Spleen (tissue), 11 donors: ENCODE results near the gene C2CD2. TPM values are rescaled to one million over a fixed set of nuclear protein-coding genes. Genes with fewer than 3 reads are reported as not detected.

Experiments
- DNase-seq: peaks from one replicate; pipeline ENCODE4 v3.0.0-alpha.2; 2020
- H3K27ac ChIP-seq, 8 donors: fragments of 200-600 bp; sonication (generic) in 7 of 8; 1 replicate in 4 of 8; 2 replicates in 4 of 8; pipeline versions ENCODE4 v1.5.0 to v1.8.0; 2016 to 2021; ENCODE audit warnings: inconsistent platforms in 4 of 8, mild to moderate bottlenecking in 4 of 8, moderate library complexity in 1 of 8
- H3K27me3 ChIP-seq, 7 donors: fragments of 200-600 bp; sonication (generic) in 6 of 7; replicated peaks in 1 of 7; 1 replicate in 4 of 7; 2 replicates in 3 of 7; pipeline versions ENCODE4 v1.5.0 to v1.8.0; 2016 to 2021; ENCODE audit warnings: inconsistent platforms in 3 of 7, mild to moderate bottlenecking in 1 of 7
- H3K36me3 ChIP-seq, 6 donors: fragments of 200-600 bp; sonication (generic) in 5 of 6; 1 replicate in 4 of 6; 2 replicates in 2 of 6; pipeline versions ENCODE4 v1.5.0 to v1.8.0; 2016 to 2021; ENCODE audit warnings: inconsistent platforms in 2 of 6
- H3K4me1 ChIP-seq, 6 donors: fragments of 200-600 bp; sonication (generic) in 5 of 6; 1 replicate in 3 of 6; 2 replicates in 3 of 6; pipeline versions ENCODE4 v1.5.0 to v1.8.0; 2016 to 2021; ENCODE audit warnings: inconsistent platforms in 3 of 6
- H3K4me3 ChIP-seq, 8 donors: fragments of 200-600 bp; sonication (generic) in 7 of 8; 1 replicate in 4 of 8; 2 replicates in 4 of 8; pipeline versions ENCODE4 v1.5.0 to v1.8.0; 2016 to 2021; ENCODE audit warnings: inconsistent platforms in 4 of 8, mild to moderate bottlenecking in 4 of 8, moderate library complexity in 2 of 8
- H3K9me3 ChIP-seq, 8 donors: fragments of 200-600 bp; sonication (generic) in 7 of 8; 1 replicate in 4 of 8; 2 replicates in 4 of 8; pipeline versions ENCODE4 v1.5.0 to v1.8.0; 2016 to 2021; ENCODE audit warnings: inconsistent platforms in 4 of 8
- POLR2A ChIP-seq, 3 donors: fragments of 450-650 bp; IDR thresholded peaks; one replicate each; pipeline ENCODE4 v1.5.1; 2017; ENCODE audit warnings: antibody characterized with exemption in 3 of 3, mild to moderate bottlenecking in 1 of 3
- POLR2AphosphoS5 ChIP-seq, 3 donors: sonication (generic); formaldehyde crosslinking; IDR thresholded peaks; one replicate each; pipeline ENCODE4 v1.5.1; 2017; ENCODE audit warnings: antibody characterized with exemption in 3 of 3
- WGBS, 5 donors: extraction: QIAGEN DNeasy Blood & Tissue Kit in 3 of 5; methylation state at CpG; one replicate each; pipeline versions ENCODE4 v1.1.5 to v1.1.7; 2013 to 2018; 5-methylcytosine and 5-hydroxymethylcytosine counted together
- intact Hi-C: fragments of 100-400 bp; cut with DNase I; formaldehyde crosslinking; loops from one replicate; pipeline ENCODE4 v1.15.0; 2023; ENCODE audit warnings: low total_unique reads
- polyA plus RNA-seq, 3 donors: library from polyadenylated mRNA; stranded (reverse); fragments of 200-250 nt; gene quantifications; one replicate each; pipeline ENCODE4 v1.2.1, GENCODE V29; 2013
- total RNA-seq, 7 donors: library from RNA; depleted of rRNA in 3 of 7; stranded (reverse); fragments of >200 nt in 3 of 7; fragmentation: NEBNext Ultra II Directional in 4 of 7; extraction: Animal tissue kit (Norgen Biotek cat#: 25700) in 4 of 7; gene quantifications; one replicate each; pipeline versions ENCODE4 v1.1.0 to v1.2.1, GENCODE V29; 2016 to 2021
- TF ChIP-seq, protein P1 (sequence below), 11 experiments: fragments of 200-600 bp in 7 of 11; fragments of 450-650 bp in 4 of 11; sonication (generic) in 4 of 11; IDR thresholded peaks in 8 of 11; conservative IDR thresholded peaks in 3 of 11; 1 replicate in 7 of 11; 2 replicates in 4 of 11; pipeline versions ENCODE4 v1.4.0 to v1.8.0; 2016 to 2021; ENCODE audit warnings: antibody characterized with exemption in 11 of 11, inconsistent platforms in 4 of 11, mild to moderate bottlenecking in 1 of 11
- donor health status: healthy with polysubstance abuse.
- donor health status: DM: no; HTN: no; CAD: no; lungs with moderate emphysema.
- donor health status: DM: no; HTN: no; CAD: no.
- donor health status: Bipolar disorder and iron deficiency.
- donor health status: healthy.
- donor health status: DM: no; HTN: no; CAD: no.
- donor health status: DM: yes; HTN: yes; CAD: no.

The C2CD2 gene
- total and polyA plus RNA-seq, 10 donors, result 12.9 to 163 (median 98.9) TPM

DNA sequence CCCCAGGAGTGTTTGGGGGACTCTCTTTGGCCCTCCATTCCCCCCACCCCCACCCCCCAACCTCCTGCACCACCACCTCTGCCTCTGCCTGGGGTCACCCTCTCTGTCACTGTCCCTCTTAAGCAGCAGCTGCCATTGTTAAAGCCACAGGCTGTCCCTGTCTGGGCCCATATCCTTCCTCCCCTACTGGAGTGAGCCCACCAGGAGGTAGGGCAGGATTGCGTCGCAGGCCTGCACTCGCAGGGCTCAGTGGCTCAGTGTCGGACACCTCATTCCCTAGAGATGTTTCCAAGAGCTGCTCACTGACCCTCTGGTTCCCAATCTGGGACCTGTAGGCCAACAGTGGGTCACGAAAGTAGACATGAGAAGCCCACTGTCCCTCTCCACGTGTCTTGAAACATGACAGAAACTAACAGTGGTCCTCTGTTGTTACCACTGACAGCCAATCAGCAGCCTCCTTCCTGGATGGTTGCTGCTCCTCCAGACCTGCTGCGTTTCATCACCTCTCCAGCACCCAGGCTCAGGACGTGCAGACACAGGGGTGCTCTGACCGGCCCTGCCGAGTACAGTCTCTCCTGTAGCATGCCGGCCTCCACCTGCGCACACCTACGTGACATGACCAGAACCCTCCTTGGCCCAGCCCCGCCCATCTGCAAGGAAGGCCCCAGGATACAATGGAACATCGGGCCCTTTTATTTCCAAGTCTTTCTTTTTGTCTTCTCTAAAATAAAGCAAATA lies 82.4 kb downstream of the C2CD2 start:
- no peak for TF ChIP-seq POLR2A (IDR thresholded peaks at IDR 0.05)
- TF ChIP-seq POLR2AphosphoS5 (IDR thresholded peaks at IDR 0.05), result no peak
- TF ChIP-seq, protein P1, sequence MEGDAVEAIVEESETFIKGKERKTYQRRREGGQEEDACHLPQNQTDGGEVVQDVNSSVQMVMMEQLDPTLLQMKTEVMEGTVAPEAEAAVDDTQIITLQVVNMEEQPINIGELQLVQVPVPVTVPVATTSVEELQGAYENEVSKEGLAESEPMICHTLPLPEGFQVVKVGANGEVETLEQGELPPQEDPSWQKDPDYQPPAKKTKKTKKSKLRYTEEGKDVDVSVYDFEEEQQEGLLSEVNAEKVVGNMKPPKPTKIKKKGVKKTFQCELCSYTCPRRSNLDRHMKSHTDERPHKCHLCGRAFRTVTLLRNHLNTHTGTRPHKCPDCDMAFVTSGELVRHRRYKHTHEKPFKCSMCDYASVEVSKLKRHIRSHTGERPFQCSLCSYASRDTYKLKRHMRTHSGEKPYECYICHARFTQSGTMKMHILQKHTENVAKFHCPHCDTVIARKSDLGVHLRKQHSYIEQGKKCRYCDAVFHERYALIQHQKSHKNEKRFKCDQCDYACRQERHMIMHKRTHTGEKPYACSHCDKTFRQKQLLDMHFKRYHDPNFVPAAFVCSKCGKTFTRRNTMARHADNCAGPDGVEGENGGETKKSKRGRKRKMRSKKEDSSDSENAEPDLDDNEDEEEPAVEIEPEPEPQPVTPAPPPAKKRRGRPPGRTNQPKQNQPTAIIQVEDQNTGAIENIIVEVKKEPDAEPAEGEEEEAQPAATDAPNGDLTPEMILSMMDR (IDR thresholded peaks at IDR 0.05 in 8 of 11, conservative IDR thresholded peaks at IDR 0.05 in 3 of 11), result no peak
- H3K4me1 ChIP-seq, result peaks cover 0 to 27% (median 6%) of the 10 kb centered on the region in 6 donors
- no peaks in the 10 kb centered on the region for H3K9me3 ChIP-seq
- WGBS, 5 donors, result 89 to 93% (median 92%) methylated on average over 14 to 15 of the region's 15 CpGs
- no peak overlapping the region for H3K27ac ChIP-seq
- peak; percentile 73 for DNase-seq
- H3K27me3 ChIP-seq, result no peaks in the 10 kb centered on the region
- H3K4me3 ChIP-seq, result no peak overlapping the region
- intact Hi-C loops, result no loop called here
- peaks cover 0 to 12% (median 0%) of the 10 kb centered on the region in 6 donors for H3K36me3 ChIP-seq

DNA sequence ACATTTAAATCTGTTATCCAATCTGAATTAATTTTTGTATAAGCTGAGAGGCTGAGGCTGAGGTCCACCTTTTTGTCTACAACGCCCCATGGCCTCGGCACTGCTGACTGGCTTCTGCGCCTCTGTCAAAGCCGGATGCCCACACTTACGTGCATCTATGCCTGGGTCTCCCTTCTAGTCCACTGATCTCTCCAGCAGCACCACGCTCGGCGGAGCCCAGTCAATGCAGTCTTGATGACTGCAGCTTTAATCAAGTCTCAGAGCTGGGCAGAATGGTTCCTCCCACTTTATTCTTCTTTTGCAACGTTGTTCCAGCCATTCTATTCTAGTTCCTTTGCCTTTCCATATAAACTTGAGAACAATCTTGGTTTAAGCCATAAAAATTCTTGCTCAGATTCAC lies 84.0 kb downstream of the C2CD2 start:
- 80 to 97% (median 95%) methylated on average over 9 of the region's 9 CpGs for WGBS, 5 donors
- peaks cover 0 to 11% (median 0%) of the 10 kb centered on the region in 6 donors for H3K36me3 ChIP-seq
- intact Hi-C loops, result no loop called here
- no peaks in the 10 kb centered on the region for H3K9me3 ChIP-seq
- peaks cover 0 to 30% (median 10%) of the 10 kb centered on the region in 6 donors for H3K4me1 ChIP-seq
- no peak overlapping the region for H3K4me3 ChIP-seq
- peak; percentile 44 for DNase-seq
- no peak overlapping the region for H3K27ac ChIP-seq
- H3K27me3 ChIP-seq, result no peaks in the 10 kb centered on the region
- TF ChIP-seq, protein P1 (IDR thresholded peaks at IDR 0.05 in 8 of 11, conservative IDR thresholded peaks at IDR 0.05 in 3 of 11), result no peak
- no peak for TF ChIP-seq POLR2AphosphoS5 (IDR thresholded peaks at IDR 0.05)
- TF ChIP-seq POLR2A (IDR thresholded peaks at IDR 0.05), result no peak

DNA sequence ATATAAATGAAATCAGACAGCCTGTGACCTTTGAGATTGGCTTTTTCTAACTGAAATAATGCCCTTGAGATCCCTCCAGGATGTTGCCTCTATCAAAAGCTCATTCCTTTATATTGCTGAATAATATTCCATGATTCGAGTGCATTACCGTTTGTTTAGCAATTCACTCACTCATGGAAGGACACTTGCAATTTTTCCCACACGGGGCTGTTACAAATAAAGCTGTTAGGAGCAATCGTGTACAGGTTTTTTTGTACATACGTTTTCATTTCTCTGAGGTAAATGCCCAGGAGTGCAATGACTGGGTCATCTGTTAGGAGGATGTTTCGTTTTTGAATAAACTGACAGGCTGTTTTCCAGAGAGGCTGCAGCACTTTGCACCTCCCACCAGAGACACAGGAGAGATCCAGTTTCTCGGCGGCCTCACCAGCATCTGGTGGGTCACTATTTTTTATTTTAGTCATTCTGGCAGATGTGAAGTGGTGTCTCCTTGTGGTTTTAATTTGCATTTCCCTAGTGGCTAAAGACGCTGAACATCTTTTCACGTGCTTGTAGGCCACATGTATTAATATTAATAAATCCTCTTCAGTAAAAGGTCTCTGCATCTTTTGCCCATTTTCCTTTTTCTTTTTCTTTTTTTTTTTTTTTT lies 85.6 kb downstream of the C2CD2 start:
- H3K27me3 ChIP-seq, result no peaks in the 10 kb centered on the region
- peaks cover 0 to 45% (median 10%) of the 10 kb centered on the region in 6 donors for H3K4me1 ChIP-seq
- intact Hi-C loops, result no loop called here
- TF ChIP-seq, protein P1 (IDR thresholded peaks at IDR 0.05 in 8 of 11, conservative IDR thresholded peaks at IDR 0.05 in 3 of 11), result no peak
- no peak for TF ChIP-seq POLR2A (IDR thresholded peaks at IDR 0.05)
- TF ChIP-seq POLR2AphosphoS5 (IDR thresholded peaks at IDR 0.05), result no peak
- peak; percentile 31 for DNase-seq
- no peak overlapping the region for H3K4me3 ChIP-seq
- H3K27ac ChIP-seq, result peak overlapping the region in 1 of 8 donors; percentile 17
- H3K9me3 ChIP-seq, result no peaks in the 10 kb centered on the region
- WGBS, 5 donors, result 59 to 77% (median 62%) methylated on average over 10 of the region's 10 CpGs
- H3K36me3 ChIP-seq, result peaks cover 0 to 9% (median 0%) of the 10 kb centered on the region in 6 donors

DNA sequence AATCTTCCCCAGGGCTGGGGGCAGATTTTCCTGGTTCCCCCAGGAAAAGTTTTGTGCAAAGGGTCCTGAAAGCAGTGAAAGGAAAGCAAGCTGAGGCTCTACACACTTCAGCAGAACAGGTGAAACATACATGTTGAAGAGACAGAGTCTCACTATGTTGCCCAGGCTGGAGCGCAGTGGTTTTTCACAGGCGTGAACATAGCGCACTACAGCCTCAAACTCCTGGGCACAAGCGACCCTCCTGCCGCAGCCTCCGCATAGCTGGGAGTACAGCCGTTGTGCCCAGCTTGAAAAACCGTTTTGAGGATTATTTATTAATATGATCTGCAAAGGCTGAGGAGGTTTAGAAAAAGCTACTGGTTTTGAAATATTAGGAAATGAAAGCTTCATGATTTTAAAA lies 86.5 kb downstream of the C2CD2 start:
- Histone ChIP-seq H3K4me3 (no peak overlapping the region), H3K4me1 (peaks cover 0 to 53% (median 10%) of the 10 kb centered on the region in 6 donors), H3K36me3 (peaks cover 0 to 5% (median 0%) of the 10 kb centered on the region in 6 donors), H3K27ac (peak overlapping the region in 1 of 8 donors; percentile 17), H3K9me3 (no peaks in the 10 kb centered on the region), H3K27me3 (no peaks in the 10 kb centered on the region)
- intact Hi-C loops, result no loop called here
- TF ChIP-seq, protein P1 (IDR thresholded peaks at IDR 0.05 in 8 of 11, conservative IDR thresholded peaks at IDR 0.05 in 3 of 11), result no peak
- no peak for TF ChIP-seq POLR2AphosphoS5 (IDR thresholded peaks at IDR 0.05)
- no peak for TF ChIP-seq POLR2A (IDR thresholded peaks at IDR 0.05)
- 92 to 96% (median 95%) methylated on average over 8 of the region's 8 CpGs for WGBS, 5 donors
- DNase-seq, result peak; percentile 69
